GM19395 (cell line): ENCODE results near the gene FPGS.
A peak's percentile ranks its signal among the peaks of the same experiment; 100 is the strongest.
"Not testable (repeated sequence)": the region's sequence is repeated elsewhere in the genome, so short reads cannot be mapped to it uniquely, and the experiment has no call there.

Source experiments
- ATAC-seq: cut with Tn5 transposase; IDR thresholded peaks from one replicate; pipeline ENCODE4 v1.9.1; 2021; ENCODE audit warnings: mild to moderate bottlenecking, moderate library complexity; ENCODE audit not compliant: unreplicated experiment

FPGS gene

GRCh38 chr9:127770583-127770904 lies 32.1 kb upstream of the FPGS start:
- no peak for ATAC-seq

DNA sequence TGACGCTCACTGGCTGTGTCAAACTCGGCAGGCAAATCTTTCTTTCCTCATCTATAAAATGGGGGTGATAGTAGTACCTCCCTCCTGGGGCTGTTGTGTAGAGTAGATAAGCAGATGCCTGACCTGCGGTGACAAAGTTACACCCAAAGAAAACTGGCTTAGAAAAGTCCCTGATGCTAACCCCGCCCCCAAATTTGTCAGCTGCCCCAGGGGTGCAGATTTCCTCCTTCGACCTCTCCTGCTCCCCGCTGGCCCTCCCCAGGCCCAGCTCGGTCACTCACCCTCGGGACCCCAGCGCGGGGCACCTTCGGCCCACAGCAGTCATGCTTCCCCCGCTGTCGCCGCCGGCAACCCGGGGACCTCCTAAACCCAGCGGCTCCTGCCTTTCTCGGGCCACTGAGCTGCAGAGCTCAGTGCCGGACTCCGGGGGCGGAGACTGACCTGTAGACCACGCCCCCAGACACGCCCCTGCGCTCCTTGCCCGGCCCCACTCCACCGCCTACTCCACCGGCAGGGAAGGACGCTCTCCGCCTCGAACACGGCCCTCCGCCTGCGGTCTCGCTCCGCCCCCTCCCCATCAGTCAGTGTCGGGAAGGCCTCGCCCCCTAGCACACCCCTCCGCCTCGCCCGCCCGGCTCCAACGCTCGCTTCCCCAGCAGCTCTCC lies 31.6 kb upstream of the FPGS start:
- peak; percentile 86 for ATAC-seq

DNA sequence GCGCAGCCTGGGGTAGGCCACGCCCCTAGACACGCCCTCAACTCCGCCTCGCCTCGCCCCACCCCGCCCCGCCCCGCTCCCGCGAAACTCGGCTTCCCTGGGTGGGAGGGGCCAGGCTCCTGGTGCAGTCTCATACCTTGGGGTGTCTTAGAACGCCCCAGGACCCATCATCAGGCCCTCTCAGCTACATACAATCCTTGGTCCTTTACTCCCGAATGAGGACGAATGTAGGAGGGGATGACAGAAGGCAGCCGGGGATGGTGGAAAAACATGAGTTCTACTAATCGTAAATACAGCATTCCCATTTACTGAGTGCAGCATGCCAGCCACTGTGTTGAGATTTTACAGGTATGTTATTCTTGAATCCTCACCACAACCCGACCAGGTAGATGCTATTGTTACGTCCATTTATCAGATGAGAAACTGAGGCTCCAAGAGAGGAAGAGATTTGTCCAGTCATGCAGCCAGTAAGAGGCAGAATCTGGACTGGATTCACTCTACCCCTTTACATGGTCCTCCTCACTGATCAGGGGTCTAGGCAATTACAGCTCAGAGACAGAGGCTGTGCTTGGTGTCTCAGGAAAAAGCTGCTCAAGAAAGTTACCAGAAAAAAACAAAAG lies 31.0 kb upstream of the FPGS start:
- ATAC-seq: no peak

DNA sequence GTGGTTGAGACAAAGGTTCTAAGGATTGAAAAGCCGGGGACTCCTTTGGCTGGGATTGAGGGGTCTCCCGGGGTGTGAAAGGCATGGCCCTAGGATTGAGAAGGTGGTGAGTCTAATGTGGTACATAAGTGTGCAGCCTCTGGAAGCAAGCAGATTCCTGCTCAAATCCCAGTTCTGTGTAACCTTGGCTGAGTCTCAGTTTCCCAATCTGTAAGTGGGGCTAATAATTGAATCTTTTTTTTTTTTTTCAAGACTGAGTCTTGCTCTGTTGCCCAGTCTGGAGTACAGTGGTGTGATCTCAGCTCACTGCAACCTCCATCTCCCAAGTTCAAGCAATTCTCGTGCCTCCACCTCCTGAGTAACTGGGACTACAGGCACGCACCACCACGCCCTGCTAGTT lies 30.1 kb upstream of the FPGS start:
- ATAC-seq: no peak

DNA sequence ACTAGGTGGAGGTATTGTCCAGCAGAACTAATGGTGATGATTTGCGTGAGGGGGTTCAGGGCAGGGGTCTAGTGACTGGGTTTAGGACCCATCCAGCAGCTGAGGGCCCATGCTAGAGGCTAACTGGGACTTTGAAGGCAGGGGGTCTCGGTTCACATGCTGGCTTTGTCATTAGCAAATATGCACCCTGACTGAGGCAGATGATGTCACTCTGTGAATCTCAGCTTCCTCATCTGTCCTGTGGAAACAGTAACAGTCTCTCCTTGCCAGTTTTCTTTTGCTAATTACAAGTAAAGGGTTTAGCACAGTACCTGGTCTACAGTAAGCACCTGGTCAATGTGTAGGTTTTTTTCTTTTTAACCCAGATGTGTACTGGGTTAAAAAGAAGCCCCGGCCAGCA lies 29.4 kb upstream of the FPGS start:
- ATAC-seq: no peak

GRCh38 chr9:127773981-127774380 lies 28.7 kb upstream of the FPGS start:
- ATAC-seq: no peak

DNA sequence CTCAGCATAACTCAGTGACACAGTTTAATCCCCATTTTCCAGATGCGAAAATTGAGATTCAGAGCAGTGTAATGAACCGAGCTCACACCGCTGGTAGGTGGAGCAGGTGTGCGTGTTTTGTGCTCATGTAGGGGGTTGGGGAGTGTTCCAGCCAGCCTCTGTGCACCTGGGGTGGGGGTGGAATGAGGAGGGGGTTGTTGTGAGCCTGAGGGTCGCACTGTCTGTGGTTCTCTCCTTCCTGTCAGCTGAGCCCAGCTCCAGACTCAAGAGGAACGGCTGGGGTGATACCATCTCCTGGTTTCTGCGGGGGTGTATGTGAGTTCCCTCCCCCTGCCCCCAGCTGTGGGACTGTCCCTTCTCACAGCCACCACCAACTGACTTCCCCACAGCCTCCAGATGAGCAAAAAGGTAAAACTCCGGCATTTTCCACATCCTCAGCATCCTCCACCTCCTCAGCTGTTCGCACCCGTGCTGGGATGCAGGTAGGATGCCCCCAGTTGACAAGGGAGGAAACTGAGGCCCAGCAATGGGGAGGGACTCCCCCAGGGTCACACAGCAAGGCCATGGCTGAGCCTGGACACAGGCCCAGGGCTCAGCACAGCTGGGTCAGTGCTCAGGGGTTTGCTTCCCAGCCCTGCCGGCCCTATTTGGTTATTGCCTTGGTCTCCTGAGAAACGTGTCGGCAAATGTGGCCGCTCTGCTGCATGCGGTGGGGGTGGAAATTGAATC lies 26.3 kb upstream of the FPGS start:
- ATAC-seq: peak; percentile 45

GRCh38 chr9:127776924-127777289 lies 25.8 kb upstream of the FPGS start:
- no peak for ATAC-seq

- no peak for ATAC-seq
Observed at GRCh38 chr9:127777368-127777980, 25.2 kb upstream of the FPGS start.

DNA sequence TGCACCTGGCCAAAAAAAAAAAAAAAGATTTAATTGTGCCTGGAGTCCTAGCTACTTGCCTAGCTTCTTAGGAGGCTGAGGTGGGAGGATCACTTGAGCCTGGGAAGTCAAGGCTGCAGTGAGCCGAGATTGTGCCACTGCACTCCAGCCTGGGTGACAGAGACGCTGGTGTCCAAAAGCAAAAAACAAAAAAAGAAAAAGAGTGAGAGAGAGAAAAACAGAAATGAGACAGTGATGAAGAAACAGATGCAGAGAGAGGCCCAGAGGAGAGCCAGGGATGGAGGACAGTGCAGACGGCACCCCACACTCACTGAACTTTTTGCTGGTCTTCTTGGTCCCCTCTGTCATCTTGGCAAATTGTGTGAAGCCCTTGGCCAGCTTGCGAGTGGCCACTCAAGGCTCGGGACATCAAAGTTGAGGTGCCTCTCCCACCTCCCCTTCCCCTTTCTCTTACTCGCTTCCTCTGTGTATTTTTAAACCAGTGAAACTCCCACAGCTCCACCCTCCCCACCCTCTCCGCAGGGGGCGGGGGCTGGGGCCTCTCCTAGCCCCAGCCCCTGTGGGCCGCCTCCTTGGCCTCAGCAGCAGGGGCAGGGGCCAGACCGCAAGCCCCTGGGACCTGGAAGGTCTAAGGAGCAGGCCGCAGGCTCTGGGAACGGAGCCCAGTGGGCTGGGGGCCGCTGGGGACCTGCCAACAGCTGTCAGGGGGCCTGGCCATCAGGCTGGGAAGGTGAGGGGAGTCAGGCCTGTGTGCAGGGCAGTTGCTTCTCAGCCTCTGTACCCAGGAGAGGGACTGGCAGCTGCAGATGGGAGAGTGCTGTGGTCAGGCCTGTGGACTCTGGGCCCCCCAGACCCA lies 24.2 kb upstream of the FPGS start, which contains the start of gene SH2D3C:
TSS of gene SH2D3C (minus strand) at position 387 of the 856 bp plus-strand sequence. CDS start at position 348, 39 bp downstream.
- ATAC-seq: peak; percentile 37

GRCh38 chr9:127779136-127779981 lies 23.3 kb upstream of the FPGS start:
- peak; percentile 46 for ATAC-seq

DNA sequence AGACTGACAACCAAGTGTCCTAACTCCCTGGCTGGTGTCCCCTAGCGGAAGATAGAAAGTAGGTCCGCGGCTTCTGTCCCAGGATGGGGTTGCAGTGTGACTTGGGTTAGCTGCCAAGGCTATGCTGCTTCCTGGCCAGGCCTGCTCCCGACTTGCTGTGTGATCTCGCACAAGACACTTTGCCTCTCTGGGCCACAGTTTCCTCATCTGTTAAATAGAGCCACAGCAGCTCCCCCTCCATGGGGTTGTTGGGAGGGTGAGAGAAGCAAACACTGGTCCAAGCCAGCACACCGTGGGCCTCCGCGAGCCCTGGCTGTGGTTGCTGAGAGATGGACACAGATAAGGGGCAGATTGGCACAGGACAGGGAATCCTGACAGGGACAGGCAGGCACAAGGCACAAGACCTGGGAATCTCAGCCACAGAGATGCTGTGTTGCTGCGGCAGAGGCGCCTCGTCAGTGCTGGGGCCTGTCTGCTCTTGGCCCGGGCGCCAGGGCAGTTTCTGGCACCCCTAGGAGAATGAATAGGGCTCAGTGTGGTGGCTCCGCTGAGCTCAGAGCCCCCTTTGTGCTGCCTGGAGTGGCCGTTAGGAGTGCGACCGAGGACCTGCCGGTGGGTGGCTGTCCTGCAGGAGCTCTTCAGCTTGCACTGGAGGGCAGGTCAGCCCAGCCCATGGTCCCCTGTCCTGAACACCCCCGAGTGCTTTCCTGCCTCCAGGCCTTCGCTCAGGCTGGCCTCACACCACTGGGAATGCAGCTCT lies 22.4 kb upstream of the FPGS start:
- no peak for ATAC-seq

DNA sequence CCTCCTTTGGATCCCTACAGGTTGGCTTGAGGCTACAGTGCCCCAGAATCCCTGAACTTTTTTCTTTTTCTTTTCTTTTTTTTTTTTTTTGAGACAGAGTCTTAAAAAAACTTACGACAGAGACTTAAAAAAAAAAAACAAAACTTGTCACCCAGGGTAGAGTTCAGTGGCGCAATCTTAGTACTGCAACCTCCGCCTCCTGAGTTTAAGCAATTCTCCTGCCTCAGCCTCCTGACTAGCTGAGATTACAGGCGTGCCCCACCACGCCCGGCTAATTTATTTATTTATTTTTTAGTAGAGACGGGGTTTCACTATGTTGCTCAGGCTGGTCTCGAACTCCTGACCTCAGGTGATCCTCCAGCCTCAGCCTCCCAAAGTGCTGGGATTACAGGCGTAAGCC lies 21.8 kb upstream of the FPGS start:
- not testable (repeated sequence) for ATAC-seq

DNA sequence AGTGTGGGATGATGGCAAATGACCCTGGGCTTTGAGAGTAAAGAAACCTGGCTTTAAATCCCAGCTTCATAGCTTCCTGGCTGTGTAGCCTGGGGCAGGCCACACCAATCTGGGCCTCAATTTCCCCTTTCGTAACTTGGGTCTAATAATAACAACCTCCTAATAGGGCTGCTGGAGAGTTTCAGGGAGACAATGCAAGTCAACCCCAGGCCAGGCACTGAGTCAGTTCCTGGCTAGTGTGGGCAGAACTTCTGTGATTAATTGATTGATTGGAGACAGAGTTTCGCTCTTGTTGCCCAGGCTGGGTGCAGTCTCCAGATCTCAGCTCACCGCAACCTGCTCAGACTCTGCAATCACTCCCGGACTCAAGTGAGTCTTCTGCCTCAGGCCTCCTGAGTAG lies 20.9 kb upstream of the FPGS start:
- no peak for ATAC-seq

DNA sequence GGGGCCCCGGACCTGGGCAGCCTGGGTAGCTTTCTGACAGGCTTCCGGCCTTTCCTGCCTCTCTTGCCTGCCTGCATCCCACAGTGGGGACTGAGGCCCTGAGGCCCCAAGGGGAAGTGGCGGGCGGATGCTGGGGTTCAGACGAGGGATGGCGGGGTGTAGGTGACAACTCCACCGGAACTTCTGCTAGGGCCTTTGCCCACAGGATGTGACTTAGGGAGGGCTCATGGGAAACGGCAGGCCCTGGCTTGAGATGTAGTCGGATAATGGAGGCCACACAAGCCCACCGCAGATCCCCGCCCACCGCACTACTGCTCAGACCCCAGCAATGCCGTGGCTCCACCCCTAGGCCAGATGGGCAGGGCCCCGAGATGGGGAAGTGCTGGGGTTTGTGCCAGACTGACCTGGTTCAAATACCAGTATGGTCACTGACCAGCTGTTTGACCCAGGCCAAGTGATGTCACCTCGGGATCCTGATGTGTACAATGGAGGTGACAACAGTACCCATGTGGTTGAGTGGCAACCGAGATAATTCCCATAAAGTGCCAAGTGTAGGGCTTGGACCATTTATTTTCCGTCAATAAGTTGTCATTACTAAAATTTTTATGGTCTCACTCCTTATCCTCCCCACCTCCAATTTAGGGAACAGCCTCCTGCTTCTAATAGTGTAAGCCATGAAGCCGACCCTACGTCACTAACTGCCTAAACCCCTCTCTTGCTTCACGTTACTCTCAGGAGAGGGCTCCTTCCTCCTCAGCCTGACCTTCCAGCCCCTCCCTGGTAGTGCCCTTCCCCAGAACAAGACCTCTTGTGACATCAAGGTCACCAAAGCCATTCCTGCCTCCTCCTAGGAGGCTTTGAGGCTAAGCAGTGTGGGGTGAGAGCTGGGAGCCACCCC lies 19.3 kb upstream of the FPGS start:
- ATAC-seq: no peak

DNA sequence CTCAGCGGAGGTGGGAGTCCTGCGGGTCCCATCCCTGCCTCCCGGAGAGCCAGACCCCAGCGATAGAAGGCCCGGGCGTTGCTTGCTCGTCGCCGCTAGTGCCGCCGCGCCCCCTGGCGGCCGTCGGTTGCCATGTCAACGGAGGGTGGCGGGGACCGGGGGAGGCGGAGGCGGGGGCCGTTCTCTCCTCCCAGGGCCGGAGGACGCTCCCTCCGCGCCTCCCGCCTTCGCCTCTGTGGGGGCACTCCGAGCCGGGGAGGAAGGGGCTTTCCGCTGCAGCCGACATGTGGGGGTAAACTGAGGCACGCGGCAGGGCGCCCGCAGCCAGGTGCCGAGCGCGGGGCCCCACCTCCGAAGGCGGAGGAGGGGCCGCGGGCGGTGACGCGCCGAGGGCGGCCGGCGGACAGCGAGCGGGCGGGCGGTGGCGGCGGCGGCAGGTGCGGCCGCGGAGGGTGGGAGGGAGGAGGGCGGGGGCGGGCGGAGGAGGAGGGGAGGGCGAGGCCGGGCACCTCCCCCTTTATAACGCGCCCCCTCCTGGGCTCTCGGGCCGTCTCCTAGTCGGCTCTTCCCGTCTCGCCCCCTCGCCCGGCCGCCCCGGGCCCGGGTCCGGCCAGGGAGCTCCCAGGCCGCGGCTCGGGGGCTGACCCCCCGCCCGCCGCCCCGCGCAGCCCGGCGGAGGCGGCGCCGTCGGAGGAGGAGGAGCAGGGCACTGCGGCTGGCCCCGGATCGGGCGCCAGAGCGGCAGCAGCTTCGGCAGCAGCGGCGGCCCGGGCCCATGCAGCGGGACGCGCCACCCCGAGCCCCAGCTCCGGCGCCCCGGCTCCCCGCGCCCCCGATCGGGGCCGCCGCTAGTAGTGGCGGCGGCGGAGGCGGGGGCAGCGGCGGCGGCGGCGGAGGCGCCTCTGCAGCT lies 17.4 kb upstream of the FPGS start:
- peak; percentile 39 for ATAC-seq
